Keratinocyte (primary cell): ENCODE results near the gene MEIS2. TPM values are rescaled to one million over a fixed set of nuclear protein-coding genes. Genes with fewer than 3 reads are reported as not detected.

ENCODE experiments used
- DNase-seq: peaks from one replicate; pipeline ENCODE4 v3.0.0-alpha.2; 2011; ENCODE audit warnings: low read depth, missing footprints, low spot score
- FAIRE-seq: peaks from 2 replicates; lab custom pipeline; 2011; peaks lifted over from hg19 to GRCh38; lab: Jason Lieb, UNC
- H2AFZ ChIP-seq: 2 replicates; pipeline ENCODE4 v1.6.0; 2012; ENCODE audit warnings: low read length, control low read depth, inconsistent platforms; ENCODE audit not compliant: control insufficient read depth
- H3K27ac ChIP-seq: 2 replicates; pipeline ENCODE4 v1.5.1; 2011; ENCODE audit warnings: low read length; ENCODE audit not compliant: control insufficient read depth, insufficient read depth
- H3K27me3 ChIP-seq: 3 replicates; pipeline ENCODE4 v1.6.0; 2011; ENCODE audit warnings: low read length; ENCODE audit not compliant: control insufficient read depth, insufficient read depth; ENCODE audit errors: extremely low read depth
- H3K36me3 ChIP-seq, 2 experiments: 2 replicates in 1 of 2; 3 replicates in 1 of 2; pipeline ENCODE4 v1.5.1; 2011; ENCODE audit warnings: low read length in 2 of 2, mild to moderate bottlenecking in 1 of 2; ENCODE audit not compliant: control insufficient read depth in 2 of 2, insufficient read depth in 2 of 2; ENCODE audit errors: extremely low read depth in 1 of 2
- H3K4me1 ChIP-seq: 3 replicates; pipeline ENCODE4 v1.5.1; 2011; ENCODE audit warnings: low read length; ENCODE audit not compliant: control insufficient read depth, insufficient read depth; ENCODE audit errors: extremely low read depth
- H3K4me2 ChIP-seq: 3 replicates; pipeline ENCODE4 v1.6.0; 2011; ENCODE audit warnings: low read depth, low read length; ENCODE audit not compliant: control insufficient read depth, insufficient read depth; ENCODE audit errors: extremely low read depth
- H3K4me3 ChIP-seq, 3 experiments: fragments of 200-600 bp in 1 of 3; sonication (generic) in 1 of 3; 2 replicates in 2 of 3; 3 replicates in 1 of 3; pipeline ENCODE4 v1.5.1; 2011 to 2016; ENCODE audit warnings: low read length in 3 of 3, mild to moderate bottlenecking in 3 of 3, control low read depth in 2 of 3, inconsistent platforms in 1 of 3, low read depth in 1 of 3, mixed read lengths in 1 of 3, mixed run types in 1 of 3, moderate library complexity in 1 of 3; ENCODE audit not compliant: control insufficient read depth in 2 of 3, insufficient read depth in 2 of 3; ENCODE audit errors: extremely low read depth in 1 of 3
- H3K79me2 ChIP-seq: 2 replicates; pipeline ENCODE4 v1.6.0; 2012; ENCODE audit warnings: low read length; ENCODE audit not compliant: control insufficient read depth, insufficient read depth
- H3K9ac ChIP-seq: 3 replicates; pipeline ENCODE4 v1.6.0; 2011; ENCODE audit warnings: low read length; ENCODE audit not compliant: control insufficient read depth, insufficient read depth; ENCODE audit errors: extremely low read depth
- H3K9me1 ChIP-seq: 3 replicates; pipeline ENCODE4 v1.6.0; 2011; ENCODE audit warnings: low read length; ENCODE audit not compliant: control insufficient read depth, insufficient read depth; ENCODE audit errors: extremely low read depth
- H3K9me3 ChIP-seq: 2 replicates; pipeline ENCODE4 v1.5.1; 2012; ENCODE audit warnings: low read depth, low read length; ENCODE audit not compliant: control insufficient read depth
- H4K20me1 ChIP-seq: 3 replicates; pipeline ENCODE4 v1.6.0; 2011; ENCODE audit warnings: low read length; ENCODE audit not compliant: control insufficient read depth, insufficient read depth; ENCODE audit errors: extremely low read depth
- EZH2 ChIP-seq: IDR thresholded peaks from one replicate; pipeline ENCODE4 v1.6.1; 2012; ENCODE audit warnings: inconsistent platforms, mild to moderate bottlenecking, low read length, moderate library complexity
- dilution Hi-C: fragments of 300-500 bp; cut with MboI; formaldehyde crosslinking; loops from one replicate; pipeline ENCODE4 v1.7.0; 2020; ENCODE audit warnings: low sequenced_read_pairs; ENCODE audit not compliant: extremely low pct_ligation_motif_present
- polyA plus RNA-seq, 5 experiments: library from polyadenylated mRNA; depleted of rRNA in 3 of 5; stranded (reverse) in 3 of 5; stranded (forward) in 1 of 5; unstranded in 1 of 5; fragments of >200 nt; gene quantifications; 1 replicate in 1 of 5; 2 replicates in 3 of 5; 3 replicates in 1 of 5; pipeline versions ENCODE4 v1.2.1 to v1.2.3, GENCODE V29; 2011 to 2012; ENCODE audit warnings: missing spikeins in 2 of 5, low read depth in 1 of 5, low replicate concordance in 1 of 5
- TF ChIP-seq, protein P1 (sequence below), 3 experiments: IDR thresholded peaks in 1 of 3; conservative IDR thresholded peaks in 1 of 3; optimal IDR thresholded peaks in 1 of 3; 2 replicates in 2 of 3; 3 replicates in 1 of 3; pipeline versions ENCODE3 to v1.5.1; 2011; ENCODE audit warnings: low read length in 3 of 3, mild to moderate bottlenecking in 3 of 3, moderate library complexity in 2 of 3, control low read depth in 1 of 3, inconsistent platforms in 1 of 3; ENCODE audit not compliant: insufficient read depth in 2 of 3; ENCODE audit errors: extremely low read depth in 1 of 3

Gene MEIS2
- polyA plus RNA-seq, 1 donor (not counting 4 experiments of a cell fraction or from before 2014, with no cell fraction given): 11.4 TPM

DNA sequence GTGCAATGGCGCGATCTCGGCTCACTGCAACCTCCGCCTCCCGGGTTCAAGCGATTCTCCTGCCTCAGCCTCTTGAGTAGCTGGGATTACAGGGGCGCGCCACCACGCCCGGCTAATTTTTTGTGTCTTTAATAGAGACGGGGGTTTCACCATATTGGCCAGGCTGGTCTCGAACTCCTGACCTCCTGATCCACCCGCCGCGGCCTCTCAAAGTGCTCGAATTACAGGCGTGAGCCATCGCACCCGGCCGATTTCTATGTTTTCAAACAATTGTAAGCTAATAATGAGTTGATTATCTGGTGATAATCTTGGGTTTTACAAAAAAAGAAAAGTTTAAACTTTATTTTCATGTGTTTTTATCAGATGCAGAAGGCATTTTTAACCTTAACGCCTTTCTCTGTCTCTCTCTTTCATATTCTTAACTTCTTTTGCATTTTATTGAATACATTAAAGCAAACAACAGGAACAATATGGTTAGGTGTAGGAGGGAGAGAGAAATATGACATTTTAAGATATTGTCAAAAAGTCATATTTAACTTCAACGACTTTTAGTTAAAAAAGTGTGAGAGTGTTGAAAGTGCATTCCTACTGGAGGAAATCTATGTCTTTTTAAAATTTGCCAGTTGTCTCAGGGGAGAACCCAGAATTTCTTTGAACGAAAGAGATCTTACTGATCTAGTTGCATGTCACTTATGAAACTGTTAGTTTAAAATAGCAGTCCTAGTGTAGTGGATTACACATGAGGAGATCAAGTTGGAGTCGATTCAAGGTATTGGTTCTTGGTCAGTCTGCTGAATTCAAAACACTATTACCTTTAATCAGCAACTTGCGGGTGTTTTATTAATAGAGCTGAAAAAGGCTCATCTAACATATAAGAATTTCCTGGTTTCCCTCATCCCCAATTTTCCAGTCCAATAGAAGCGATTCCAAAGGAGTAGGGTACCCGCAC is 3.4 kb upstream of the MEIS2 start:
- no peaks in the 10 kb centered on the region for H4K20me1 ChIP-seq
- TF ChIP-seq, protein P1, sequence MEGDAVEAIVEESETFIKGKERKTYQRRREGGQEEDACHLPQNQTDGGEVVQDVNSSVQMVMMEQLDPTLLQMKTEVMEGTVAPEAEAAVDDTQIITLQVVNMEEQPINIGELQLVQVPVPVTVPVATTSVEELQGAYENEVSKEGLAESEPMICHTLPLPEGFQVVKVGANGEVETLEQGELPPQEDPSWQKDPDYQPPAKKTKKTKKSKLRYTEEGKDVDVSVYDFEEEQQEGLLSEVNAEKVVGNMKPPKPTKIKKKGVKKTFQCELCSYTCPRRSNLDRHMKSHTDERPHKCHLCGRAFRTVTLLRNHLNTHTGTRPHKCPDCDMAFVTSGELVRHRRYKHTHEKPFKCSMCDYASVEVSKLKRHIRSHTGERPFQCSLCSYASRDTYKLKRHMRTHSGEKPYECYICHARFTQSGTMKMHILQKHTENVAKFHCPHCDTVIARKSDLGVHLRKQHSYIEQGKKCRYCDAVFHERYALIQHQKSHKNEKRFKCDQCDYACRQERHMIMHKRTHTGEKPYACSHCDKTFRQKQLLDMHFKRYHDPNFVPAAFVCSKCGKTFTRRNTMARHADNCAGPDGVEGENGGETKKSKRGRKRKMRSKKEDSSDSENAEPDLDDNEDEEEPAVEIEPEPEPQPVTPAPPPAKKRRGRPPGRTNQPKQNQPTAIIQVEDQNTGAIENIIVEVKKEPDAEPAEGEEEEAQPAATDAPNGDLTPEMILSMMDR (optimal IDR thresholded peaks at IDR 0.05 in 1 of 3, IDR thresholded peaks at IDR 0.05 in 1 of 3, conservative IDR thresholded peaks at IDR 0.05 in 1 of 3; ENCODE audit: extremely low read depth in 1 of 3, insufficient read depth in 2 of 3, low read length in 3 of 3): no peak
- TF ChIP-seq EZH2: no peak
- no peak for FAIRE-seq
- H2AFZ ChIP-seq: no peak overlapping the region
- no peak overlapping the region for H3K4me2 ChIP-seq
- no peak for DNase-seq
- H3K4me3 ChIP-seq: no peak overlapping the region
- no peak overlapping the region for H3K27ac ChIP-seq
- no peaks in the 10 kb centered on the region for H3K27me3 ChIP-seq
- no peaks in the 10 kb centered on the region for H3K4me1 ChIP-seq
- no peaks in the 10 kb centered on the region for H3K9me3 ChIP-seq
- peaks cover 2% of the 10 kb centered on the region for H3K79me2 ChIP-seq
- no peaks in the 10 kb centered on the region for H3K36me3 ChIP-seq
- no peak overlapping the region for H3K9ac ChIP-seq
- H3K9me1 ChIP-seq: no peaks in the 10 kb centered on the region
- dilution Hi-C loops: no loop called here

DNA sequence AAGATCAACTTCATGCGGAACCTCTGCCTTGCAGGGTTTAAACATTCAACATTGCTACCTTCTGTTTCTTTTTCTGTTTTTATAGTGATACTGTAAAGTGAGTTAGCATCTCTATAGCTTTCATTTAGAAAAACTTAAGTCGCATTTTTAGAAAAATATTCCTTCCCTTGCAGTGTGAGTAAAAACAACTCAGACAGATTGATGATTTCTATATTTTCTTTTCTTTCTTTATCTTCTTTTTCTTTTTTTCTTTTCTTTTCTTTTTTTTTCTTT is 2.8 kb upstream of the MEIS2 start:
- peak overlapping the region in 2 of 3 experiments; percentile 69 to 79 for H3K4me3 ChIP-seq
- no peak for DNase-seq
- H3K4me1 ChIP-seq: no peaks in the 10 kb centered on the region
- no peaks in the 10 kb centered on the region for H3K27me3 ChIP-seq
- dilution Hi-C loops: no loop called here
- peak overlapping the region; percentile 94 for H3K4me2 ChIP-seq
- no peak overlapping the region for H3K9ac ChIP-seq
- FAIRE-seq: no peak
- no peak overlapping the region for H2AFZ ChIP-seq
- H3K27ac ChIP-seq: no peak overlapping the region
- peaks cover 6% of the 10 kb centered on the region for H3K79me2 ChIP-seq
- no peaks in the 10 kb centered on the region for H3K9me1 ChIP-seq
- no peak for TF ChIP-seq EZH2
- TF ChIP-seq, protein P1 (optimal IDR thresholded peaks at IDR 0.05 in 1 of 3, IDR thresholded peaks at IDR 0.05 in 1 of 3, conservative IDR thresholded peaks at IDR 0.05 in 1 of 3; ENCODE audit: extremely low read depth in 1 of 3, insufficient read depth in 2 of 3, low read length in 3 of 3): no peak
- no peaks in the 10 kb centered on the region for H4K20me1 ChIP-seq
- H3K36me3 ChIP-seq: no peaks in the 10 kb centered on the region
- H3K9me3 ChIP-seq: no peaks in the 10 kb centered on the region
